8988T (cell line): Measurements from ENCODE around the gene DHRS3.
"Not testable (repeated sequence)": the region's sequence is repeated elsewhere in the genome, so short reads cannot be mapped to it uniquely, and the experiment has no call there.

ENCODE experiments used
- DNase-seq: peaks from one replicate; pipeline ENCODE4 v3.0.0; 2011

Gene DHRS3

GRCh38 chr1:12568009-12568767 is 49.8 kb downstream of the DHRS3 start:
- no peak for DNase-seq

GRCh38 chr1:12567288-12567819 is 50.7 kb downstream of the DHRS3 start:
- no peak for DNase-seq

- no peak for DNase-seq
Measured at GRCh38 chr1:12566484-12567287, 51.3 kb downstream of the DHRS3 start.

GRCh38 chr1:12565966-12566352 is 52.1 kb downstream of the DHRS3 start:
- no peak for DNase-seq

- no peak for DNase-seq
Measured at GRCh38 chr1:12565094-12565965, 52.7 kb downstream of the DHRS3 start.

- DNase-seq, result not testable (repeated sequence)
Measured at GRCh38 chr1:12564251-12564650, 53.8 kb downstream of the DHRS3 start.

GRCh38 chr1:12562955-12563576 is 54.9 kb downstream of the DHRS3 start:
- no peak for DNase-seq

GRCh38 chr1:12561121-12561520 is 56.9 kb downstream of the DHRS3 start:
- no peak for DNase-seq

GRCh38 chr1:12556957-12557935 is 60.8 kb downstream of the DHRS3 start:
- no peak for DNase-seq

- DNase-seq, result no peak
Measured at GRCh38 chr1:12556368-12556930, 61.6 kb downstream of the DHRS3 start.

- no peak for DNase-seq
Measured at GRCh38 chr1:12555411-12556367, 62.3 kb downstream of the DHRS3 start.

- no peak for DNase-seq
Measured at GRCh38 chr1:12554521-12555305, 63.3 kb downstream of the DHRS3 start.

- no peak for DNase-seq
Measured at GRCh38 chr1:12553963-12554362, 64.0 kb downstream of the DHRS3 start.

- no peak for DNase-seq
Measured at GRCh38 chr1:12552951-12553921, 64.8 kb downstream of the DHRS3 start.

- DNase-seq, result no peak
Measured at GRCh38 chr1:12552111-12552888, 65.7 kb downstream of the DHRS3 start.

- DNase-seq, result no peak
Measured at GRCh38 chr1:12551584-12551983, 66.4 kb downstream of the DHRS3 start.
